Cardiac fibroblast (primary cell): ENCODE results near the gene IL1F10.

Experiments
- DNase-seq, 2 donors: peaks; one replicate each; pipeline versions ENCODE4 v3.0.0 to v3.0.0-alpha.2; 2010; ENCODE audit warnings: low read depth in 2 of 2
- H3K4me3 ChIP-seq, 2 donors: replicated peaks in 1 of 2; 1 replicate in 1 of 2; 2 replicates in 1 of 2; pipeline ENCODE4 v1.5.1; 2011; ENCODE audit warnings: low read depth in 2 of 2, low read length in 2 of 2, mild to moderate bottlenecking in 2 of 2, moderate library complexity in 1 of 2
- TF ChIP-seq, protein P1 (sequence below): IDR thresholded peaks from one replicate; pipeline ENCODE4 v1.5.1; 2011; ENCODE audit warnings: low read depth, mild to moderate bottlenecking, low read length, inconsistent platforms

Gene IL1F10

DNA sequence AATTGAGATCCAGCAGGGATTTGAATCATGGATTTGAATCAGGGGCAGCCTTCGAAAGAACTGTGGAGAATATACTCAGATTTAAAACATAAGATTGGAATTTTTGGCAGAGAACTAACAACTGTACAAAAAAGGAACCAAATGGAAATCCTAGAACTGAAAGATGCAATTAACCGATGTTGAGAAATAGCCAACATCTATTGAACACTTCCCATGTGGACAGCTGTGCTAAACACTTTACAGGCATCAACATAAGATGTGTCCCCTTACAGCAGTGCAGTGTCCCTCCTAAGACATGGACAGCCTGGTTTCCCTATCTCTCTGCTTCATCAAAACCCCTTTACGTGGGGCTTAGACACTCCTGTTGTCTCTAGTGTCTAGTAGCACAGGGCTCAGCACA lies 56.0 kb downstream of the IL1F10 start:
- DNase-seq, result no peak
- H3K4me3 ChIP-seq, result no peak overlapping the region
- TF ChIP-seq, protein P1, sequence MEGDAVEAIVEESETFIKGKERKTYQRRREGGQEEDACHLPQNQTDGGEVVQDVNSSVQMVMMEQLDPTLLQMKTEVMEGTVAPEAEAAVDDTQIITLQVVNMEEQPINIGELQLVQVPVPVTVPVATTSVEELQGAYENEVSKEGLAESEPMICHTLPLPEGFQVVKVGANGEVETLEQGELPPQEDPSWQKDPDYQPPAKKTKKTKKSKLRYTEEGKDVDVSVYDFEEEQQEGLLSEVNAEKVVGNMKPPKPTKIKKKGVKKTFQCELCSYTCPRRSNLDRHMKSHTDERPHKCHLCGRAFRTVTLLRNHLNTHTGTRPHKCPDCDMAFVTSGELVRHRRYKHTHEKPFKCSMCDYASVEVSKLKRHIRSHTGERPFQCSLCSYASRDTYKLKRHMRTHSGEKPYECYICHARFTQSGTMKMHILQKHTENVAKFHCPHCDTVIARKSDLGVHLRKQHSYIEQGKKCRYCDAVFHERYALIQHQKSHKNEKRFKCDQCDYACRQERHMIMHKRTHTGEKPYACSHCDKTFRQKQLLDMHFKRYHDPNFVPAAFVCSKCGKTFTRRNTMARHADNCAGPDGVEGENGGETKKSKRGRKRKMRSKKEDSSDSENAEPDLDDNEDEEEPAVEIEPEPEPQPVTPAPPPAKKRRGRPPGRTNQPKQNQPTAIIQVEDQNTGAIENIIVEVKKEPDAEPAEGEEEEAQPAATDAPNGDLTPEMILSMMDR, result no peak

DNA sequence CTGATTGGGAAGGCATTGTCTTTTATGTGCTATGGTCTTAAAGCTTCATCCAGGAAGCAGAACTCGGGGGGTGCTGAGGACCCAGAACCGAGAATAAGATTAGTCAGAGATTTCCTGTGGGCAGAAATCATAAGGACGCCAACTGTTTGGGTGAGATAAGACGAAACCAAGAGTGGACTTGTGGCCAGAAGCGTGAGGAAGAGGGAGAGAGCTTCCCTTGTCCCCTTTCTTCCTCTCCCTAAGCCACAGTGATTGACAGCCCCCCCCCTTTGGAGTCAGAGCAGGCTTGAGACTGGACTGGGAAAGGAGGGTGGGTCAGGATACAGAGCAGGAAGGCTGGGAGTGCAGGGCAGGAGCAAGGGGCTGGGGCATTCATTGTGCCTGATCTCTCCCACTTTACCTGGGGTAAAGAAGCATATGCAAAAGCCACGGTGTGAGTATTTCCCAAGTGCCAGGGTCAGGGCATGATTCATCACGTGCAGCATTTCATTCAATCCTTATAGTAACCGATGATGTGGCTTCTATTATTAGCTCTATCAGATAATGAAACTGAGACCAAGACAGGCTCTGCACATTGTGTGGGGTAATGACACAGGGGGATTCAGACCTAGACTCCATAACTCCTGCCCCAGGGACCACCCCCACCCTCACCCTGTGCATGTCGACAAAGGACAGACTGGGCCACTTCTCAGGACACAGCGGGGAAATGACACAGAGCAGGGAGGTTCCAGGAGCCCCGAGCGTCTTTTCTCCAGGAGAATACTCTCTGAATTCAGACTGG lies 56.6 kb downstream of the IL1F10 start:
- DNase-seq, result peak; percentile 31
- H3K4me3 ChIP-seq, result no peak overlapping the region
- TF ChIP-seq, protein P1, result no peak
